PC-9 (cell line): ENCODE results near the gene IGSF21. TPM values are rescaled to one million over a fixed set of nuclear protein-coding genes. Genes with fewer than 3 reads are reported as not detected.

Experiments used
- BruUV-seq: library from RNA; stranded (reverse); fragments of 400-500 nt; replicated peaks from 2 replicates; lab custom pipeline; 2021; lab: Mats Ljungman, UMichigan
- CTCF ChIA-PET: fragments of 300-600 bp; sonication (Branson Sonifier 250); formaldehyde crosslinking; loops from one replicate; lab custom pipeline; 2022; ENCODE audit warnings: antibody characterized with exemption; lab: Charles Lee
- POLR2A ChIA-PET: fragments of 300-600 bp; sonication (Branson Sonifier 250); formaldehyde crosslinking; loops from one replicate; lab custom pipeline; 2022; ENCODE audit warnings: antibody characterized with exemption; ENCODE audit not compliant: unreplicated experiment; lab: Charles Lee
- DNase-seq, 2 experiments: peaks; one replicate each; pipeline versions ENCODE4 v3.0.0 to v3.0.0-alpha.2; 2015 to 2022; ENCODE audit warnings: mixed read lengths in 1 of 2
- H2AFZ ChIP-seq: fragments of 200-600 bp; sonication (generic); 2 replicates; pipeline ENCODE4 v1.8.1; 2017; ENCODE audit warnings: antibody characterized with exemption
- H3F3A ChIP-seq: fragments of 200-600 bp; sonication (generic); 2 replicates; pipeline ENCODE4 v1.8.1; 2017; ENCODE audit warnings: antibody characterized with exemption, mild to moderate bottlenecking, low read depth; ENCODE audit not compliant: insufficient read depth
- H3K27ac ChIP-seq: fragments of 200-600 bp; sonication (generic); 2 replicates; pipeline ENCODE4 v1.6.1; 2016; ENCODE audit warnings: mixed run types
- H3K27me3 ChIP-seq: fragments of 200-600 bp; sonication (generic); 2 replicates; pipeline ENCODE4 v1.6.1; 2016; ENCODE audit warnings: low read depth, mixed run types; ENCODE audit not compliant: insufficient read depth
- H3K36me3 ChIP-seq: fragments of 200-600 bp; sonication (generic); 2 replicates; pipeline ENCODE4 v1.6.1; 2016; ENCODE audit warnings: low read depth, mixed run types
- H3K4me1 ChIP-seq: fragments of 200-600 bp; sonication (generic); replicated peaks from 2 replicates; pipeline ENCODE4 v1.6.1; 2016; ENCODE audit warnings: mixed run types; ENCODE audit not compliant: insufficient read depth
- H3K4me2 ChIP-seq: fragments of 200-600 bp; sonication (generic); 2 replicates; pipeline ENCODE4 v1.6.1; 2017; ENCODE audit warnings: mixed run types
- H3K4me3 ChIP-seq: fragments of 200-600 bp; sonication (generic); 2 replicates; pipeline ENCODE4 v1.6.1; 2016; ENCODE audit warnings: mixed run types
- H3K79me2 ChIP-seq: fragments of 200-600 bp; sonication (generic); 2 replicates; pipeline ENCODE4 v1.6.1; 2017; ENCODE audit warnings: low read depth, mixed run types
- H3K9me2 ChIP-seq: fragments of 200-600 bp; sonication (generic); 2 replicates; pipeline ENCODE4 v1.8.1; 2017; ENCODE audit warnings: mild to moderate bottlenecking; ENCODE audit not compliant: insufficient read depth
- H3K9me3 ChIP-seq: fragments of 200-600 bp; sonication (generic); 2 replicates; pipeline ENCODE4 v1.8.1; 2016; ENCODE audit warnings: low read depth; ENCODE audit not compliant: insufficient read depth
- H4K20me1 ChIP-seq: fragments of 200-600 bp; sonication (generic); 2 replicates; pipeline ENCODE4 v1.8.1; 2017; ENCODE audit not compliant: insufficient read depth
- CTCF ChIP-seq: fragments of 200-600 bp; sonication (generic); conservative IDR thresholded peaks from 2 replicates; pipeline ENCODE4 v1.6.1; 2017; ENCODE audit warnings: mixed run types, antibody characterized with exemption, mild to moderate bottlenecking, moderate library complexity
- EZH2 ChIP-seq: fragments of 200-600 bp; sonication (generic); IDR thresholded peaks from 2 replicates; pipeline ENCODE4 v1.8.0; 2017; ENCODE audit warnings: antibody characterized with exemption, low read depth
- intact Hi-C: fragments of 100-400 bp; cut with micrococcal nuclease; formaldehyde crosslinking; loops from one replicate; pipeline ENCODE4 v1.10.0; 2022; ENCODE audit not compliant: unreplicated experiment
- total RNA-seq: library from RNA; stranded (reverse); gene quantifications from 2 replicates; pipeline ENCODE4 v1.2.3, GENCODE V29; 2021

Gene IGSF21
- total RNA-seq, 1 experiment from 2014 or later: not detected

- no peaks in the 10 kb centered on the region for H3K79me2 ChIP-seq
- no peak for DNase-seq
- no peak overlapping the region for H3K4me3 ChIP-seq
- TF ChIP-seq CTCF (no peak), EZH2 (no peak)
- no peaks in the 10 kb centered on the region for H3K36me3 ChIP-seq
- no peaks in the 10 kb centered on the region for H3K9me3 ChIP-seq
- H3K4me1 ChIP-seq: no peaks in the 10 kb centered on the region
- H3K9me2 ChIP-seq: no peaks in the 10 kb centered on the region
- peaks cover 89% of the 10 kb centered on the region for H3K27me3 ChIP-seq
- no peak overlapping the region for H2AFZ ChIP-seq
- H3K4me2 ChIP-seq: no peak overlapping the region
- no peaks in the 10 kb centered on the region for H4K20me1 ChIP-seq
- no peaks in the 10 kb centered on the region for H3F3A ChIP-seq
- intact Hi-C loops: no loop called here
- no peak overlapping the region for H3K27ac ChIP-seq
- no TSS peak for BruUV-seq
- ChIA-PET CTCF (no interaction called here), POLR2A (no interaction called here)
These were observed 67.5 kb downstream of the IGSF21 start for GRCh38 chr1:18175051-18175450.

- H3K4me1 ChIP-seq: no peaks in the 10 kb centered on the region
- no peak overlapping the region for H3K4me3 ChIP-seq
- no peak overlapping the region for H2AFZ ChIP-seq
- POLR2A ChIA-PET: no interaction called here
- no peaks in the 10 kb centered on the region for H3K9me3 ChIP-seq
- H3K27me3 ChIP-seq: peaks cover 92% of the 10 kb centered on the region
- no peak for DNase-seq
- intact Hi-C loops: no loop called here
- H3K79me2 ChIP-seq: no peaks in the 10 kb centered on the region
- H3K9me2 ChIP-seq: no peaks in the 10 kb centered on the region
- no peak overlapping the region for H3K4me2 ChIP-seq
- no peaks in the 10 kb centered on the region for H3F3A ChIP-seq
- CTCF ChIA-PET: no interaction called here
- H4K20me1 ChIP-seq: no peaks in the 10 kb centered on the region
- no peaks in the 10 kb centered on the region for H3K36me3 ChIP-seq
- no peak overlapping the region for H3K27ac ChIP-seq
- TF ChIP-seq EZH2 (no peak), CTCF (no peak)
- no TSS peak for BruUV-seq
These were observed 68.2 kb downstream of the IGSF21 start for GRCh38 chr1:18175530-18176377.

- CTCF ChIA-PET: no interaction called here
These were observed 69.0 kb downstream of the IGSF21 start for GRCh38 chr1:18176619-18177018.

More at GRCh38 chr1:18176619-18177018, 69.0 kb downstream of the IGSF21 start:
- H3K79me2 ChIP-seq: no peaks in the 10 kb centered on the region
- no TSS peak for BruUV-seq
- H4K20me1 ChIP-seq: no peaks in the 10 kb centered on the region
- no peak for DNase-seq
- H3F3A ChIP-seq: no peaks in the 10 kb centered on the region
- intact Hi-C loops: no loop called here
- H3K27me3 ChIP-seq: peaks cover 90% of the 10 kb centered on the region
- no peak overlapping the region for H3K4me3 ChIP-seq
- no peaks in the 10 kb centered on the region for H3K4me1 ChIP-seq
- no peak overlapping the region for H3K4me2 ChIP-seq
- H3K9me2 ChIP-seq: no peaks in the 10 kb centered on the region
- H2AFZ ChIP-seq: no peak overlapping the region
- H3K27ac ChIP-seq: no peak overlapping the region
- POLR2A ChIA-PET: no interaction called here
- no peaks in the 10 kb centered on the region for H3K9me3 ChIP-seq
- no peaks in the 10 kb centered on the region for H3K36me3 ChIP-seq
- TF ChIP-seq CTCF (no peak), EZH2 (no peak)
